HL-60 (cell line): ENCODE data around the gene TMPRSS3.

Source experiments
- POLR2AphosphoS5 ChIP-seq: IDR thresholded peaks from 2 replicates; pipeline ENCODE4 v1.6.1; 2012; ENCODE audit warnings: low read depth
- TF ChIP-seq, protein P1 (sequence below): IDR thresholded peaks from one replicate; pipeline ENCODE4 v1.5.1; 2011; ENCODE audit warnings: low read length, control low read depth, inconsistent platforms; ENCODE audit not compliant: insufficient read depth
- TF ChIP-seq, protein P2 (sequence below): IDR thresholded peaks from 2 replicates; pipeline ENCODE4 v1.6.1; 2012; ENCODE audit warnings: low read depth; ENCODE audit not compliant: insufficient replicate concordance

DNA sequence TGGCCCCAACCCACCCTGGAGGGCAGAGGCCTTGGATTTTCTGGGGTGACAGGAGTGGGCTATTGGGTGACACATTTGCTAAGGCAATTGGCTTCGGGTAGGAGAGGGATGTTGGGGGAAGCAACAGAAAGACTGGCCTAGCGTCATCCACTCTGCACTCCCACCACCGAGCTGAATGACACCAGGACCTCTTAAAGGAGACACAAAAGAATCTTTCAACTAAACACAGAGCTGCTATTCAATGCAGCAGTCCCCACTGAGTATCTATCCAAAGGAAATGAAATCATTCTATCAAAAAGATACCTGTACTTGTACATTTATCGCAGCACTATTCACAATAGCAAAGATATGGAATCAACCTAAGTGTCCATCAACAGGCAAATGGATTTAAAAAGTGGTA, 51.2 kb downstream of the TMPRSS3 start:
- TF ChIP-seq, protein P1, sequence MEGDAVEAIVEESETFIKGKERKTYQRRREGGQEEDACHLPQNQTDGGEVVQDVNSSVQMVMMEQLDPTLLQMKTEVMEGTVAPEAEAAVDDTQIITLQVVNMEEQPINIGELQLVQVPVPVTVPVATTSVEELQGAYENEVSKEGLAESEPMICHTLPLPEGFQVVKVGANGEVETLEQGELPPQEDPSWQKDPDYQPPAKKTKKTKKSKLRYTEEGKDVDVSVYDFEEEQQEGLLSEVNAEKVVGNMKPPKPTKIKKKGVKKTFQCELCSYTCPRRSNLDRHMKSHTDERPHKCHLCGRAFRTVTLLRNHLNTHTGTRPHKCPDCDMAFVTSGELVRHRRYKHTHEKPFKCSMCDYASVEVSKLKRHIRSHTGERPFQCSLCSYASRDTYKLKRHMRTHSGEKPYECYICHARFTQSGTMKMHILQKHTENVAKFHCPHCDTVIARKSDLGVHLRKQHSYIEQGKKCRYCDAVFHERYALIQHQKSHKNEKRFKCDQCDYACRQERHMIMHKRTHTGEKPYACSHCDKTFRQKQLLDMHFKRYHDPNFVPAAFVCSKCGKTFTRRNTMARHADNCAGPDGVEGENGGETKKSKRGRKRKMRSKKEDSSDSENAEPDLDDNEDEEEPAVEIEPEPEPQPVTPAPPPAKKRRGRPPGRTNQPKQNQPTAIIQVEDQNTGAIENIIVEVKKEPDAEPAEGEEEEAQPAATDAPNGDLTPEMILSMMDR = no peak
- TF ChIP-seq, protein P2, sequence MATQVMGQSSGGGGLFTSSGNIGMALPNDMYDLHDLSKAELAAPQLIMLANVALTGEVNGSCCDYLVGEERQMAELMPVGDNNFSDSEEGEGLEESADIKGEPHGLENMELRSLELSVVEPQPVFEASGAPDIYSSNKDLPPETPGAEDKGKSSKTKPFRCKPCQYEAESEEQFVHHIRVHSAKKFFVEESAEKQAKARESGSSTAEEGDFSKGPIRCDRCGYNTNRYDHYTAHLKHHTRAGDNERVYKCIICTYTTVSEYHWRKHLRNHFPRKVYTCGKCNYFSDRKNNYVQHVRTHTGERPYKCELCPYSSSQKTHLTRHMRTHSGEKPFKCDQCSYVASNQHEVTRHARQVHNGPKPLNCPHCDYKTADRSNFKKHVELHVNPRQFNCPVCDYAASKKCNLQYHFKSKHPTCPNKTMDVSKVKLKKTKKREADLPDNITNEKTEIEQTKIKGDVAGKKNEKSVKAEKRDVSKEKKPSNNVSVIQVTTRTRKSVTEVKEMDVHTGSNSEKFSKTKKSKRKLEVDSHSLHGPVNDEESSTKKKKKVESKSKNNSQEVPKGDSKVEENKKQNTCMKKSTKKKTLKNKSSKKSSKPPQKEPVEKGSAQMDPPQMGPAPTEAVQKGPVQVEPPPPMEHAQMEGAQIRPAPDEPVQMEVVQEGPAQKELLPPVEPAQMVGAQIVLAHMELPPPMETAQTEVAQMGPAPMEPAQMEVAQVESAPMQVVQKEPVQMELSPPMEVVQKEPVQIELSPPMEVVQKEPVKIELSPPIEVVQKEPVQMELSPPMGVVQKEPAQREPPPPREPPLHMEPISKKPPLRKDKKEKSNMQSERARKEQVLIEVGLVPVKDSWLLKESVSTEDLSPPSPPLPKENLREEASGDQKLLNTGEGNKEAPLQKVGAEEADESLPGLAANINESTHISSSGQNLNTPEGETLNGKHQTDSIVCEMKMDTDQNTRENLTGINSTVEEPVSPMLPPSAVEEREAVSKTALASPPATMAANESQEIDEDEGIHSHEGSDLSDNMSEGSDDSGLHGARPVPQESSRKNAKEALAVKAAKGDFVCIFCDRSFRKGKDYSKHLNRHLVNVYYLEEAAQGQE = no peak
- no peak for TF ChIP-seq POLR2AphosphoS5
